Gastroesophageal sphincter (tissue), 3 donors: ENCODE measurements around the gene ST8SIA4.

ENCODE experiments used
- CTCF ChIP-seq, 4 experiments: fragments of 200-600 bp in 2 of 4; fragments of 450-650 bp in 2 of 4; sonication (generic) in 1 of 4; IDR thresholded peaks; one replicate each; pipeline ENCODE4 v1.5.1; 2017 to 2019; ENCODE audit warnings: antibody characterized with exemption in 4 of 4, mild to moderate bottlenecking in 2 of 4, moderate library complexity in 2 of 4
- POLR2A ChIP-seq, 2 donors: fragments of 450-650 bp; IDR thresholded peaks; one replicate each; pipeline ENCODE4 v1.6.1; 2017; ENCODE audit warnings: antibody characterized with exemption in 2 of 2, mild to moderate bottlenecking in 2 of 2, moderate library complexity in 1 of 2
- POLR2AphosphoS5 ChIP-seq: sonication (generic); formaldehyde crosslinking; IDR thresholded peaks from one replicate; pipeline ENCODE4 v1.6.1; 2017; ENCODE audit warnings: antibody characterized with exemption

GRCh38 chr5:100796851-100797250, 106.2 kb downstream of the ST8SIA4 start:
- TF ChIP-seq CTCF (IDR thresholded peaks at IDR 0.05) (no peak), POLR2A (IDR thresholded peaks at IDR 0.05) (no peak), POLR2AphosphoS5 (no peak)
